ENCODE measurements around the gene ATP9A.
A peak's percentile ranks its signal among the peaks of the same experiment; 100 is the strongest.

ATP9A gene

DNA sequence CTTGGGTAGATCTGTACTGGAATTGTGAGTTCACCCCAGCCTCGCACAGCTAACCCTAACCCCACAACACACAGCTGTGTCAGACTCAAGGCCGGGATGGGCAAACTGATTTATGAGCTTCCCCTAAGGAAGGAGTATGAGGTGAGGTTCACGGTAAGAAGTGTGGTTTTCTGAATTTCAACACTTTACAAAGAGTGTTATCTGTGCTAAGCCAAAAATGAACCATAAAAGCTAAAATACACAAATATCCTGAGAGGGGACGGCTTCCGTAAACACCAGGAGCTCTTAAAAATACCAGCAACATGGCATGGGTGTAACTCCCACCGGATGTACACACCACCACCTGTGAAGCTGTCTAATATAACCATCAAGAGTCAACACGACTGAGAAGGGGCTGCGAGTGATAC, 101.2 kb downstream of the ATP9A start (continued):
- TF ChIP-seq, protein P1, sequence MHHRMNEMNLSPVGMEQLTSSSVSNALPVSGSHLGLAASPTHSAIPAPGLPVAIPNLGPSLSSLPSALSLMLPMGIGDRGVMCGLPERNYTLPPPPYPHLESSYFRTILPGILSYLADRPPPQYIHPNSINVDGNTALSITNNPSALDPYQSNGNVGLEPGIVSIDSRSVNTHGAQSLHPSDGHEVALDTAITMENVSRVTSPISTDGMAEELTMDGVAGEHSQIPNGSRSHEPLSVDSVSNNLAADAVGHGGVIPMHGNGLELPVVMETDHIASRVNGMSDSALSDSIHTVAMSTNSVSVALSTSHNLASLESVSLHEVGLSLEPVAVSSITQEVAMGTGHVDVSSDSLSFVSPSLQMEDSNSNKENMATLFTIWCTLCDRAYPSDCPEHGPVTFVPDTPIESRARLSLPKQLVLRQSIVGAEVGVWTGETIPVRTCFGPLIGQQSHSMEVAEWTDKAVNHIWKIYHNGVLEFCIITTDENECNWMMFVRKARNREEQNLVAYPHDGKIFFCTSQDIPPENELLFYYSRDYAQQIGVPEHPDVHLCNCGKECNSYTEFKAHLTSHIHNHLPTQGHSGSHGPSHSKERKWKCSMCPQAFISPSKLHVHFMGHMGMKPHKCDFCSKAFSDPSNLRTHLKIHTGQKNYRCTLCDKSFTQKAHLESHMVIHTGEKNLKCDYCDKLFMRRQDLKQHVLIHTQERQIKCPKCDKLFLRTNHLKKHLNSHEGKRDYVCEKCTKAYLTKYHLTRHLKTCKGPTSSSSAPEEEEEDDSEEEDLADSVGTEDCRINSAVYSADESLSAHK (tag by site-specific recombination; IDR thresholded peaks at IDR 0.05) = peak; percentile 73
- TF ChIP-seq ZNF175 (tag by site-specific recombination; IDR thresholded peaks at IDR 0.05) = no peak
- no peak for TF ChIP-seq ZNF707 (tag by site-specific recombination; IDR thresholded peaks at IDR 0.05)
- TF ChIP-seq, protein P2, sequence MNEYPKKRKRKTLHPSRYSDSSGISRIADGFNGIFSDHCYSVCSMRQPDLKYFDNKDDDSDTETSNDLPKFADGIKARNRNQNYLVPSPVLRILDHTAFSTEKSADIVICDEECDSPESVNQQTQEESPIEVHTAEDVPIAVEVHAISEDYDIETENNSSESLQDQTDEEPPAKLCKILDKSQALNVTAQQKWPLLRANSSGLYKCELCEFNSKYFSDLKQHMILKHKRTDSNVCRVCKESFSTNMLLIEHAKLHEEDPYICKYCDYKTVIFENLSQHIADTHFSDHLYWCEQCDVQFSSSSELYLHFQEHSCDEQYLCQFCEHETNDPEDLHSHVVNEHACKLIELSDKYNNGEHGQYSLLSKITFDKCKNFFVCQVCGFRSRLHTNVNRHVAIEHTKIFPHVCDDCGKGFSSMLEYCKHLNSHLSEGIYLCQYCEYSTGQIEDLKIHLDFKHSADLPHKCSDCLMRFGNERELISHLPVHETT (tag by site-specific recombination; IDR thresholded peaks at IDR 0.05) = no peak
- TF ChIP-seq, protein P3, sequence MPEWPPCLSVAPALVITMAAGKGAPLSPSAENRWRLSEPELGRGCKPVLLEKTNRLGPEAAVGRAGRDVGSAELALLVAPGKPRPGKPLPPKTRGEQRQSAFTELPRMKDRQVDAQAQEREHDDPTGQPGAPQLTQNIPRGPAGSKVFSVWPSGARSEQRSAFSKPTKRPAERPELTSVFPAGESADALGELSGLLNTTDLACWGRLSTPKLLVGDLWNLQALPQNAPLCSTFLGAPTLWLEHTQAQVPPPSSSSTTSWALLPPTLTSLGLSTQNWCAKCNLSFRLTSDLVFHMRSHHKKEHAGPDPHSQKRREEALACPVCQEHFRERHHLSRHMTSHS (tag by site-specific recombination; IDR thresholded peaks at IDR 0.05) = peak; percentile 49; the same call in 1 of the 2 replicates
- no peak for TF ChIP-seq ZBTB1 (tag by site-specific recombination; IDR thresholded peaks at IDR 0.05)
- TF ChIP-seq KLF9 (tag by site-specific recombination; IDR thresholded peaks at IDR 0.05; ENCODE audit: low read depth) = no peak
- TF ChIP-seq, protein P4, sequence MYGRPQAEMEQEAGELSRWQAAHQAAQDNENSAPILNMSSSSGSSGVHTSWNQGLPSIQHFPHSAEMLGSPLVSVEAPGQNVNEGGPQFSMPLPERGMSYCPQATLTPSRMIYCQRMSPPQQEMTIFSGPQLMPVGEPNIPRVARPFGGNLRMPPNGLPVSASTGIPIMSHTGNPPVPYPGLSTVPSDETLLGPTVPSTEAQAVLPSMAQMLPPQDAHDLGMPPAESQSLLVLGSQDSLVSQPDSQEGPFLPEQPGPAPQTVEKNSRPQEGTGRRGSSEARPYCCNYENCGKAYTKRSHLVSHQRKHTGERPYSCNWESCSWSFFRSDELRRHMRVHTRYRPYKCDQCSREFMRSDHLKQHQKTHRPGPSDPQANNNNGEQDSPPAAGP (tag by site-specific recombination; IDR thresholded peaks at IDR 0.05) = peak; percentile 86
- TF ChIP-seq ZNF350 (tag by site-specific recombination; IDR thresholded peaks at IDR 0.05) = no peak
- no peak for TF ChIP-seq ZNF221 (tag by site-specific recombination; IDR thresholded peaks at IDR 0.05; ENCODE audit: borderline replicate concordance)
- no peak for TF ChIP-seq ZNF146 (tag by site-specific recombination; IDR thresholded peaks at IDR 0.05)
- TF ChIP-seq ZNF785 (tag by site-specific recombination; IDR thresholded peaks at IDR 0.05) = no peak
- no peak for TF ChIP-seq ZNF555 (tag by site-specific recombination; conservative IDR thresholded peaks at IDR 0.05)
- no peak for TF ChIP-seq ZNF391 (tag by site-specific recombination; IDR thresholded peaks at IDR 0.05; ENCODE audit: borderline replicate concordance, low read depth)
- no peak for TF ChIP-seq ZNF354C (tag by site-specific recombination; IDR thresholded peaks at IDR 0.05; ENCODE audit: borderline replicate concordance, low read depth)
- TF ChIP-seq KLF7 (tag by site-specific recombination; IDR thresholded peaks at IDR 0.05; ENCODE audit: borderline replicate concordance) = peak; percentile 93
- no peak for TF ChIP-seq ZNF571 (tag by site-specific recombination; IDR thresholded peaks at IDR 0.05)
- peak; percentile 80 for TF ChIP-seq ZXDB (tag by site-specific recombination; IDR thresholded peaks at IDR 0.05)
- TF ChIP-seq ZEB2 (tag by site-specific recombination; IDR thresholded peaks at IDR 0.05) = no peak
- TF ChIP-seq, protein P5, sequence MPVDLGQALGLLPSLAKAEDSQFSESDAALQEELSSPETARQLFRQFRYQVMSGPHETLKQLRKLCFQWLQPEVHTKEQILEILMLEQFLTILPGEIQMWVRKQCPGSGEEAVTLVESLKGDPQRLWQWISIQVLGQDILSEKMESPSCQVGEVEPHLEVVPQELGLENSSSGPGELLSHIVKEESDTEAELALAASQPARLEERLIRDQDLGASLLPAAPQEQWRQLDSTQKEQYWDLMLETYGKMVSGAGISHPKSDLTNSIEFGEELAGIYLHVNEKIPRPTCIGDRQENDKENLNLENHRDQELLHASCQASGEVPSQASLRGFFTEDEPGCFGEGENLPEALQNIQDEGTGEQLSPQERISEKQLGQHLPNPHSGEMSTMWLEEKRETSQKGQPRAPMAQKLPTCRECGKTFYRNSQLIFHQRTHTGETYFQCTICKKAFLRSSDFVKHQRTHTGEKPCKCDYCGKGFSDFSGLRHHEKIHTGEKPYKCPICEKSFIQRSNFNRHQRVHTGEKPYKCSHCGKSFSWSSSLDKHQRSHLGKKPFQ (tag by site-specific recombination; IDR thresholded peaks at IDR 0.05) = peak; percentile 94
- no peak for TF ChIP-seq ZNF174 (tag by site-specific recombination; IDR thresholded peaks at IDR 0.05)
- TF ChIP-seq, protein P6, sequence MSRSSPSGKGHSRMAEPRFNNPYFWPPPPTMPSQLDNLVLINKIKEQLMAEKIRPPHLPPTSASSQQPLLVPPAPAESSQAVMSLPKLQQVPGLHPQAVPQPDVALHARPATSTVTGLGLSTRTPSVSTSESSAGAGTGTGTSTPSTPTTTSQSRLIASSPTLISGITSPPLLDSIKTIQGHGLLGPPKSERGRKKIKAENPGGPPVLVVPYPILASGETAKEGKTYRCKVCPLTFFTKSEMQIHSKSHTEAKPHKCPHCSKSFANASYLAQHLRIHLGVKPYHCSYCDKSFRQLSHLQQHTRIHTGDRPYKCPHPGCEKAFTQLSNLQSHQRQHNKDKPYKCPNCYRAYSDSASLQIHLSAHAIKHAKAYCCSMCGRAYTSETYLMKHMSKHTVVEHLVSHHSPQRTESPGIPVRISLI (tag by site-specific recombination; IDR thresholded peaks at IDR 0.05) = no peak
- TF ChIP-seq, protein P7, sequence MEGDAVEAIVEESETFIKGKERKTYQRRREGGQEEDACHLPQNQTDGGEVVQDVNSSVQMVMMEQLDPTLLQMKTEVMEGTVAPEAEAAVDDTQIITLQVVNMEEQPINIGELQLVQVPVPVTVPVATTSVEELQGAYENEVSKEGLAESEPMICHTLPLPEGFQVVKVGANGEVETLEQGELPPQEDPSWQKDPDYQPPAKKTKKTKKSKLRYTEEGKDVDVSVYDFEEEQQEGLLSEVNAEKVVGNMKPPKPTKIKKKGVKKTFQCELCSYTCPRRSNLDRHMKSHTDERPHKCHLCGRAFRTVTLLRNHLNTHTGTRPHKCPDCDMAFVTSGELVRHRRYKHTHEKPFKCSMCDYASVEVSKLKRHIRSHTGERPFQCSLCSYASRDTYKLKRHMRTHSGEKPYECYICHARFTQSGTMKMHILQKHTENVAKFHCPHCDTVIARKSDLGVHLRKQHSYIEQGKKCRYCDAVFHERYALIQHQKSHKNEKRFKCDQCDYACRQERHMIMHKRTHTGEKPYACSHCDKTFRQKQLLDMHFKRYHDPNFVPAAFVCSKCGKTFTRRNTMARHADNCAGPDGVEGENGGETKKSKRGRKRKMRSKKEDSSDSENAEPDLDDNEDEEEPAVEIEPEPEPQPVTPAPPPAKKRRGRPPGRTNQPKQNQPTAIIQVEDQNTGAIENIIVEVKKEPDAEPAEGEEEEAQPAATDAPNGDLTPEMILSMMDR (tag by site-specific recombination; IDR thresholded peaks at IDR 0.05) = no peak
- TF ChIP-seq ZNF768 (tag by site-specific recombination; IDR thresholded peaks at IDR 0.05) = no peak
- TF ChIP-seq YY1 (tag by site-specific recombination; IDR thresholded peaks at IDR 0.05) = no peak
- TF ChIP-seq SP2 (tag by site-specific recombination; IDR thresholded peaks at IDR 0.05) = no peak
- TF ChIP-seq ZNF416 (tag by site-specific recombination; IDR thresholded peaks at IDR 0.05) = no peak
- TF ChIP-seq, protein P8, sequence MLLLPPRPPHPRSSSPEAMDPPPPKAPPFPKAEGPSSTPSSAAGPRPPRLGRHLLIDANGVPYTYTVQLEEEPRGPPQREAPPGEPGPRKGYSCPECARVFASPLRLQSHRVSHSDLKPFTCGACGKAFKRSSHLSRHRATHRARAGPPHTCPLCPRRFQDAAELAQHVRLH (tag by site-specific recombination; IDR thresholded peaks at IDR 0.05) = no peak
- no peak for TF ChIP-seq ZNF664 (tag by site-specific recombination; IDR thresholded peaks at IDR 0.05)
- TF ChIP-seq ZNF239 (tag by site-specific recombination; IDR thresholded peaks at IDR 0.05) = no peak
- no peak for TF ChIP-seq ZNF792 (tag by site-specific recombination; IDR thresholded peaks at IDR 0.05)
- TF ChIP-seq ZNF223 (tag by site-specific recombination; IDR thresholded peaks at IDR 0.05) = no peak

All from HEK293 (cell line).